ENCODE measurements around the gene MYO1E.
A peak's percentile ranks its signal among the peaks of the same experiment; 100 is the strongest.
"Not testable (repeated sequence)": the region's sequence is repeated elsewhere in the genome, so short reads cannot be mapped to it uniquely, and the experiment has no call there.

Gene MYO1E

DNA sequence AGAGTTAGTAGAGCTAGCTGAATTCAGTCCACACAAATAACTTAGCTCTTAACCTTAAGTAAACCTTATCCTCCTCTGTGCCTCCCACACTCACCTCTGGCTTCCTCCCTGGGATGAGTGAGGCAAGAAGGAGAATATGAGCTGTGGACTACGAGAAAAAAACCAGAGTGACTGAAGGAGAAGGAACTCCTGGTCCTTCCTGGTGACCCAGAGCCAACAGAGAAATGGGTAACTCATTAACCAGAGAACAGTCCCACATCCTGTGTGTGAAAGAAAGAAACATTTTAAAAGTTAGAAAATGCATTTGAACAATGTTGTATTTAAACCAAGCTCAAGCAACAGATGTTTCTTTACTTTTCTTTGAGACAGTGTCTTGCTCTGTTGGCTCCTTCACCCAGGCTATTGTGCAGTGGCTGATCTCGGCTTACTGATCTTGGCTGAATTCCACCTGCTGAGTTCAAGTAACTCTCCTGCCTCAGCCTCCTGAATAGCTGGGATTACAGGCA, 37.8 kb upstream of the MYO1E start:
- Histone ChIP-seq H3K4me1 (ENCODE audit: control extremely low read depth in 1 of 4, control insufficient read depth in 4 of 4, insufficient read depth in 4 of 4, low read length in 3 of 4) (peaks cover 0 to 35% (median 25%) of the 10 kb centered on the region in 4 experiments), H3K27ac (ENCODE audit: insufficient read depth in 1 of 2, low read depth in 1 of 2, low read length in 2 of 2, poor library complexity in 1 of 2, severe bottlenecking in 2 of 2) (no peak overlapping the region), H3K36me3 (ENCODE audit: control insufficient read depth in 4 of 4, insufficient read depth in 4 of 4, low read length in 3 of 4) (no peaks in the 10 kb centered on the region), H3K9me3 (ENCODE audit: control extremely low read depth in 1 of 5, control insufficient read depth in 4 of 5, insufficient read depth in 2 of 5, low read depth in 1 of 5, low read length in 4 of 5) (no peaks in the 10 kb centered on the region), H3K4me3 (ENCODE audit: control insufficient read depth in 1 of 7, extremely low read depth in 1 of 7, insufficient read depth in 4 of 7, low read depth in 2 of 7, low read length in 6 of 7) (peak overlapping the region in 1 of 7 experiments; percentile 19), H3K27me3 (replicated peaks in 2 of 5; ENCODE audit: control insufficient read depth in 4 of 5, insufficient read depth in 5 of 5, low read length in 4 of 5) (no peaks in the 10 kb centered on the region)
- CTCF ChIA-PET: interaction anchor here (0.7 to 1.1 kb wide), 2 partner anchors 11 to 163 kb away, joined by 3 read pairs; no protein-coding TSS in a partner anchor
- 0% methylated on average over 1 of the region's 2 CpGs for WGBS (ENCODE audit: insufficient coverage)
- POLR2A ChIA-PET: interaction anchor here (0.5 kb wide), 1 partner anchor 12 kb away, joined by 4 read pairs; no protein-coding TSS in a partner anchor
- peak in 2 of 3 donors; percentile 28 to 31 for DNase-seq

DNA sequence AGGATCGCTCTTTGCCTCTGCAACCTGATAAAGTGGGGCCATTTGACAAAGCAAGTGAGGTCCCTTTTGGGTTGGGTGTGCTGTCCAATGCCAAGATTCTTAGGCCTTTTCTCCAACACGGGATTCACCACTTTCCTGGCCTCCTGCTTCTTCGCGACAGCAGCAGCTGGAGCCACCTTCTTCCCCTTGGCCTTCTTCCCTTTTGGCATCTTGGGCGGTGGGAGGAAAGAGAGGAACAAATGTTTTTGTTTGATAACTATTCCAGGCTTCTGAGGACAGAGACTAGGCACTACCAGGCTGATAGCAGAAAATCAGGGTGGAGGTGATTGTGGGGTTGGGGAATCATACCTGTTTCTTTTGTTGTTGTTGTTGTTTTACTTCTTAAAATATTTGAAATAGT, 35.3 kb upstream of the MYO1E start:
- no peaks in the 10 kb centered on the region for H3K9me3 ChIP-seq (ENCODE audit: control extremely low read depth in 1 of 5, control insufficient read depth in 4 of 5, insufficient read depth in 2 of 5, low read depth in 1 of 5, low read length in 4 of 5)
- ChIA-PET POLR2A (no interaction called here), CTCF (interaction anchor here (0.9 kb wide), 1 partner anchor 26 kb away, joined by 3 read pairs; no protein-coding TSS in a partner anchor)

DNA sequence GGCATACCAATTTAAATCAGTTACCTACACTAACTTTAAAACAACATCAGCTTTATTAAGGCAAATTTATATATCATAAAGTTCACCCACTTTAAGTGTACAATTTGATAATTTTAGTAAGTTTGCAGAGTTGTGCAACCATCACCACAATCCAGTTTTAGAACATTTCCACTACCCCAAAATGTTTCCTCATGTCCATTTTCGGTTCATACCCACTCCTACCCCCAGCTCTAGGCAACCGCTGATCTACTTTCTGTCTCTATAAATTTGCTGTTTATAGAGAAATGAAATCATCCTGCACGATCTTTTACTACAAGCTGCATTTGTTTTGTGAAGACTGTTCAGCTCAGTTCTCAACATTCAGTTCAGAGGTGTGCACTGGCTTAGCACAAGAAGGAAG, 33.8 kb upstream of the MYO1E start:
- Histone ChIP-seq H3K4me3 (ENCODE audit: control insufficient read depth in 1 of 7, extremely low read depth in 1 of 7, insufficient read depth in 4 of 7, low read depth in 2 of 7, low read length in 6 of 7) (no peak overlapping the region), H3K36me3 (ENCODE audit: control insufficient read depth in 4 of 4, insufficient read depth in 4 of 4, low read length in 3 of 4) (no peaks in the 10 kb centered on the region), H3K9me3 (ENCODE audit: control extremely low read depth in 1 of 5, control insufficient read depth in 4 of 5, insufficient read depth in 2 of 5, low read depth in 1 of 5, low read length in 4 of 5) (no peaks in the 10 kb centered on the region), H3K27ac (ENCODE audit: insufficient read depth in 1 of 2, low read depth in 1 of 2, low read length in 2 of 2, poor library complexity in 1 of 2, severe bottlenecking in 2 of 2) (no peak overlapping the region), H3K27me3 (replicated peaks in 2 of 5; ENCODE audit: control insufficient read depth in 4 of 5, insufficient read depth in 5 of 5, low read length in 4 of 5) (no peaks in the 10 kb centered on the region), H3K4me1 (ENCODE audit: control extremely low read depth in 1 of 4, control insufficient read depth in 4 of 4, insufficient read depth in 4 of 4, low read length in 3 of 4) (peaks cover 0 to 25% (median 20%) of the 10 kb centered on the region in 4 experiments)
- 13% methylated on average over 1 of the region's 3 CpGs for WGBS (ENCODE audit: insufficient coverage)
- ChIA-PET CTCF (no interaction called here), POLR2A (no interaction called here)
- DNase-seq: peak in 2 of 3 donors; percentile 47 to 48

More for the DNA sequence above, 35.3 kb upstream of the MYO1E start:
- no peaks in the 10 kb centered on the region for H3K27me3 ChIP-seq (replicated peaks in 2 of 5; ENCODE audit: control insufficient read depth in 4 of 5, insufficient read depth in 5 of 5, low read length in 4 of 5)
- peaks cover 0 to 27% (median 22%) of the 10 kb centered on the region in 4 experiments for H3K4me1 ChIP-seq (ENCODE audit: control extremely low read depth in 1 of 4, control insufficient read depth in 4 of 4, insufficient read depth in 4 of 4, low read length in 3 of 4)
- H3K4me3 ChIP-seq (ENCODE audit: control insufficient read depth in 1 of 7, extremely low read depth in 1 of 7, insufficient read depth in 4 of 7, low read depth in 2 of 7, low read length in 6 of 7): no peak overlapping the region
- WGBS (ENCODE audit: insufficient coverage): no CpG with 5 or more reads among the region's 5 CpGs
- no peak for DNase-seq
- no peak overlapping the region for H3K27ac ChIP-seq (ENCODE audit: insufficient read depth in 1 of 2, low read depth in 1 of 2, low read length in 2 of 2, poor library complexity in 1 of 2, severe bottlenecking in 2 of 2)
- no peaks in the 10 kb centered on the region for H3K36me3 ChIP-seq (ENCODE audit: control insufficient read depth in 4 of 4, insufficient read depth in 4 of 4, low read length in 3 of 4)

DNA sequence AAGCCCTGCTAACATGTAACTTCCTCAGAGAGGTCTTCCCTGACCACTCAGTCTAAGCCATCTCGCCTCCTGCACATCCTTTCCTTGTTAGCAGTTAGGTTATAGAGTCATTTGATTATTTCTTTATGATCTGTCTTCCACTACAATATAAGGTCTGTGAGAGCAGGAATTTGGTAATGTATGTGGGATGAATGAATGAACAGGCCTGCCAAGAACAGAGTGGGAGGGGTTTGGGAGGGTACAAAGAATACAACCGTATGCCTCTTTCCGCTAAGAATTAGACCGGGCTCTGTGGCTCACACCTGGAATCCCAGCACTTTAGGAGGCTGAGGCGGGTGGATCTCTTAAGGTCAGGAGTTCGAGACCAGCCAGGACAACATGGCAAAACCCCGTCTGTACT, 32.4 kb upstream of the MYO1E start:
- Histone ChIP-seq H3K27me3 (replicated peaks in 2 of 5; ENCODE audit: control insufficient read depth in 4 of 5, insufficient read depth in 5 of 5, low read length in 4 of 5) (no peaks in the 10 kb centered on the region), H3K27ac (ENCODE audit: insufficient read depth in 1 of 2, low read depth in 1 of 2, low read length in 2 of 2, poor library complexity in 1 of 2, severe bottlenecking in 2 of 2) (no peak overlapping the region), H3K9me3 (ENCODE audit: control extremely low read depth in 1 of 5, control insufficient read depth in 4 of 5, insufficient read depth in 2 of 5, low read depth in 1 of 5, low read length in 4 of 5) (no peaks in the 10 kb centered on the region), H3K36me3 (ENCODE audit: control insufficient read depth in 4 of 4, insufficient read depth in 4 of 4, low read length in 3 of 4) (no peaks in the 10 kb centered on the region), H3K4me1 (ENCODE audit: control extremely low read depth in 1 of 4, control insufficient read depth in 4 of 4, insufficient read depth in 4 of 4, low read length in 3 of 4) (peaks cover 0 to 14% (median 10%) of the 10 kb centered on the region in 4 experiments), H3K4me3 (ENCODE audit: control insufficient read depth in 1 of 7, extremely low read depth in 1 of 7, insufficient read depth in 4 of 7, low read depth in 2 of 7, low read length in 6 of 7) (no peak overlapping the region)
- ChIA-PET POLR2A (no interaction called here), CTCF (interaction anchor here (1.1 kb wide), 1 partner anchor 15 kb away, joined by 3 read pairs; no protein-coding TSS in a partner anchor)
- WGBS (ENCODE audit: insufficient coverage): 95% methylated on average over 5 of the region's 7 CpGs
- DNase-seq: no peak

DNA sequence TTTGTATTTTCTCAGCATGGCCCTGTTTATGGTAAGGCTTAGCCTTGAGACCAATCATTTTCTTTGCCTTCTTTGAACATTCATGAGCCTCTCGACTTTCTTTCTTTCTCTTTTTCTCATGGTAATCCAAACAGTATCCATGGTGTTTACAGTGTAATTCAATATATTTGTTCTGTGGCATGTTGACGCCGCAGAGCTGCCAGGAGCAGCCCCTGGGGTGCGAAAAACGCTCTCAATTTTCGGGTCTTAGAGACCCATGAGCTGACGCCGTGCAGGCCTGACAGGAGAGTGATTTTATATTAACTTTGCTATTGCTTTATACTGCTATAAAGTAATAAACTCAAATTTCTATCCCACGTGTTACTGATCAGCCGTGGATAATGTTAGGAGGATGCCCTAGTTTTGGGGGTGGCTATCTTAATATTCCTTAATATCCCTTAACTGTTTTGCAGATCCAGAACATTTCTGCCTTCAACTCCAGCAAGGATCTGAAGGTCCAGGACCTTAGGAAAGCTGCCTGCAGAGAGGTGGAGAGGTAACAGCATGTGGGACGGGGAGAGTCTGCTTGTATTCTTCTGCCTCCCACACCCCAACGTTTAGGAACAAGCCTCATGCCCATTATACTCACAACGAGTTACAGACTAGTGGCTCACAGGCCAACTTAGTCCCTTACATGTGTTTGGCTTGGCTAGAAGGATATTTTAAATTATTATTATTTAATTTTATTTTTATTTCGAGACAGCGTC, 29.3 kb upstream of the MYO1E start:
- ChIA-PET POLR2A (no interaction called here), CTCF (no interaction called here)
- H3K36me3 ChIP-seq (ENCODE audit: control insufficient read depth in 4 of 4, insufficient read depth in 4 of 4, low read length in 3 of 4): no peaks in the 10 kb centered on the region
- H3K4me1 ChIP-seq (ENCODE audit: control extremely low read depth in 1 of 4, control insufficient read depth in 4 of 4, insufficient read depth in 4 of 4, low read length in 3 of 4): peaks cover 0 to 26% (median 5%) of the 10 kb centered on the region in 4 experiments
- DNase-seq: no peak
- H3K4me3 ChIP-seq (ENCODE audit: control insufficient read depth in 1 of 7, extremely low read depth in 1 of 7, insufficient read depth in 4 of 7, low read depth in 2 of 7, low read length in 6 of 7): no peak overlapping the region
- H3K27ac ChIP-seq (ENCODE audit: insufficient read depth in 1 of 2, low read depth in 1 of 2, low read length in 2 of 2, poor library complexity in 1 of 2, severe bottlenecking in 2 of 2): no peak overlapping the region
- H3K27me3 ChIP-seq (replicated peaks in 2 of 5; ENCODE audit: control insufficient read depth in 4 of 5, insufficient read depth in 5 of 5, low read length in 4 of 5): no peaks in the 10 kb centered on the region
- no CpG with 5 or more reads among the region's 15 CpGs for WGBS (ENCODE audit: insufficient coverage)
- no peaks in the 10 kb centered on the region for H3K9me3 ChIP-seq (ENCODE audit: control extremely low read depth in 1 of 5, control insufficient read depth in 4 of 5, insufficient read depth in 2 of 5, low read depth in 1 of 5, low read length in 4 of 5)

DNA sequence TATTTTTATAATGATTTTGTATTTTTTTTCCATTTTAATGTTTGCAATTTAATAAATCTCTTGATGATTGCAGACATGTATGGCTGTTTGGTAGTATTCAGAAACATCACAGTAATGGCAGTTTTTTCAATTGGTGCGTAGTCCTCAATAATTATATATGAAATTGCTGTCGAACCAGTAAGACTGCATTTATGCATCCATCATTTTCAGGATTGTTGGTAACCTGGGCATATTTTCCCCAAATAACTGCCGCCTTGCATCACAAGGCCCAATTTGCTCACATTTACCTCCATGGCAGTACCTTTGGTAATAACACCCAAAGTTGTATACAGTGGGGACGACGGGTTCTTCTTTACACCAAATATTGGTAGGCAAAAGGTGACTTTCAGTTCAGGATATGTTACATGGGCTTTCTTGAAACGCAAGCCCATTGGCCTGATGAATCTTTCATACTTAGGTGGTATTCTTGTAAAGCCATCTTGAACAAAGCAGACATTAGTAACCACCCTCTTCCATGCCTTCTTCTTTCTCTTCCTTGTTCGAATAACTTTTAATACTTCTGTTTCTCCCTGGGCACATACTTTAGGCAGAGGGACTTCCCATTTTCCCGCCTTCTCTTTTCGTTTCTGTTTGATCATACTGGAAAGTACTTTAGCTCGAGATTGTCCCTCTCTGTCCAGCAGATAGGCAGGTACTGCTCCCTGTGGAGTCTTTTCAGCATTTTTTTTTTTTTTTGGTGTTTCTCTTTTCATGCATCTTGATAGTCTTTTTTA, 28.6 kb upstream of the MYO1E start:
- DNase-seq; H3K27ac ChIP-seq (ENCODE audit: insufficient read depth in 1 of 2, low read depth in 1 of 2, low read length in 2 of 2, poor library complexity in 1 of 2, severe bottlenecking in 2 of 2); POLR2A ChIA-PET; H3K9me3 ChIP-seq (ENCODE audit: control extremely low read depth in 1 of 5, control insufficient read depth in 4 of 5, insufficient read depth in 2 of 5, low read depth in 1 of 5, low read length in 4 of 5); H3K4me3 ChIP-seq (ENCODE audit: control insufficient read depth in 1 of 7, extremely low read depth in 1 of 7, insufficient read depth in 4 of 7, low read depth in 2 of 7, low read length in 6 of 7); CTCF ChIA-PET; H3K27me3 ChIP-seq (replicated peaks in 2 of 5; ENCODE audit: control insufficient read depth in 4 of 5, insufficient read depth in 5 of 5, low read length in 4 of 5); H3K36me3 ChIP-seq (ENCODE audit: control insufficient read depth in 4 of 4, insufficient read depth in 4 of 4, low read length in 3 of 4): not testable (repeated sequence)
- WGBS (ENCODE audit: insufficient coverage): 88% methylated on average over 9 of the region's 10 CpGs
- H3K4me1 ChIP-seq (ENCODE audit: control extremely low read depth in 1 of 4, control insufficient read depth in 4 of 4, insufficient read depth in 4 of 4, low read length in 3 of 4): peaks cover 0 to 25% (median 1%) of the 10 kb centered on the region in 4 experiments
